Panc1 (cell line): ENCODE results near the gene CAMK1D. TPM values are rescaled to one million over a fixed set of nuclear protein-coding genes. Genes with fewer than 3 reads are reported as not detected.

ENCODE experiments used
- ATAC-seq: fragments of 200-7000 bp; cut with Tn5 transposase; 2 replicates; pipeline ENCODE4 v1.9.1; 2020; ENCODE audit warnings: mild to moderate bottlenecking, moderate library complexity
- BruUV-seq: library from RNA; stranded (reverse); fragments of 400-500 nt; replicated peaks from 2 replicates; lab custom pipeline; 2021; lab: Mats Ljungman, UMichigan
- CTCF ChIA-PET: fragments of 300-600 bp; sonication (Branson Sonifier 250); formaldehyde crosslinking; loops from one replicate; lab custom pipeline; 2022; ENCODE audit warnings: antibody characterized with exemption; lab: Charles Lee
- POLR2A ChIA-PET: fragments of 300-600 bp; sonication (Branson Sonifier 250); formaldehyde crosslinking; loops from one replicate; lab custom pipeline; 2022; ENCODE audit warnings: antibody characterized with exemption; lab: Charles Lee
- DNase-seq: peaks from one replicate; pipeline ENCODE4 v3.0.0-alpha.2; 2010; ENCODE audit warnings: low read depth, low spot score
- H3K27ac ChIP-seq: 2 replicates; pipeline ENCODE4 v1.5.1; 2011; ENCODE audit warnings: mild to moderate bottlenecking, low read length, inconsistent platforms
- H3K27me3 ChIP-seq: fragments of 200-500 bp; sonication (Bioruptor generic); 2 replicates; pipeline ENCODE4 v1.6.0; 2014; ENCODE audit warnings: low read length, inconsistent platforms; ENCODE audit not compliant: control insufficient read depth, insufficient read depth
- H3K36me3 ChIP-seq: fragments of 200-500 bp; sonication (Bioruptor generic); 2 replicates; pipeline ENCODE4 v1.5.1; 2014; ENCODE audit warnings: inconsistent platforms, mild to moderate bottlenecking, low read length, moderate library complexity; ENCODE audit not compliant: control insufficient read depth, insufficient read depth
- H3K4me1 ChIP-seq: 2 replicates; pipeline ENCODE4 v1.5.1; 2011; ENCODE audit warnings: inconsistent platforms, mild to moderate bottlenecking, low read length, moderate library complexity; ENCODE audit not compliant: control insufficient read depth, insufficient read depth
- H3K4me3 ChIP-seq, 2 experiments: 2 replicates each; pipeline ENCODE4 v1.5.1; 2011 to 2012; ENCODE audit warnings: low read depth in 2 of 2, low read length in 2 of 2, mild to moderate bottlenecking in 2 of 2, inconsistent platforms in 1 of 2, moderate library complexity in 1 of 2
- H3K9me3 ChIP-seq: fragments of 200-500 bp; sonication (Bioruptor generic); 2 replicates; pipeline ENCODE4 v1.5.1; 2014; ENCODE audit warnings: low read depth, mild to moderate bottlenecking, inconsistent platforms, low read length, moderate library complexity; ENCODE audit not compliant: control insufficient read depth, insufficient read depth
- POLR2AphosphoS5 ChIP-seq: IDR thresholded peaks from 2 replicates; pipeline ENCODE4 v1.6.1; 2012; ENCODE audit warnings: mild to moderate bottlenecking, low read depth, low read length, moderate library complexity
- REST ChIP-seq, 2 experiments: IDR thresholded peaks; 2 replicates each; pipeline ENCODE4 v1.6.1; 2011 to 2012; ENCODE audit warnings: low read depth in 2 of 2, control low read depth in 1 of 2, low read length in 1 of 2, mild to moderate bottlenecking in 1 of 2, moderate library complexity in 1 of 2; ENCODE audit not compliant: insufficient read depth in 1 of 2
- SIN3A ChIP-seq: IDR thresholded peaks from 2 replicates; pipeline ENCODE4 v1.6.1; 2012; ENCODE audit warnings: low read depth, mild to moderate bottlenecking, low read length, moderate library complexity, borderline replicate concordance; ENCODE audit not compliant: insufficient read depth
- TCF7L2 ChIP-seq: IDR thresholded peaks from 2 replicates; pipeline ENCODE4 v1.6.1; 2011; ENCODE audit warnings: mild to moderate bottlenecking, low read depth, low read length, inconsistent platforms
- in situ Hi-C: cut with HindIII; loops from 2 replicates; pipeline ENCODE4 v1.10.0; 2016; ENCODE audit warnings: low sequenced_read_pairs, low pct_unique_long_range_greater_than_20kb
- intact Hi-C: fragments of 100-400 bp; cut with micrococcal nuclease; formaldehyde crosslinking; loops from one replicate; pipeline ENCODE4 v1.10.0; 2022; ENCODE audit not compliant: unreplicated experiment
- total RNA-seq: library from RNA; stranded (reverse); gene quantifications from one replicate; pipeline ENCODE4 v1.2.1, GENCODE V29; 2021; ENCODE audit not compliant: unreplicated experiment
- TF ChIP-seq, protein P1 (sequence below): fragments of 450-650 bp; IDR thresholded peaks from 2 replicates; pipeline ENCODE4 v1.5.1; 2017; ENCODE audit warnings: mild to moderate bottlenecking

CAMK1D gene
- total RNA-seq, 1 experiment from 2014 or later: 5.7 TPM

DNA sequence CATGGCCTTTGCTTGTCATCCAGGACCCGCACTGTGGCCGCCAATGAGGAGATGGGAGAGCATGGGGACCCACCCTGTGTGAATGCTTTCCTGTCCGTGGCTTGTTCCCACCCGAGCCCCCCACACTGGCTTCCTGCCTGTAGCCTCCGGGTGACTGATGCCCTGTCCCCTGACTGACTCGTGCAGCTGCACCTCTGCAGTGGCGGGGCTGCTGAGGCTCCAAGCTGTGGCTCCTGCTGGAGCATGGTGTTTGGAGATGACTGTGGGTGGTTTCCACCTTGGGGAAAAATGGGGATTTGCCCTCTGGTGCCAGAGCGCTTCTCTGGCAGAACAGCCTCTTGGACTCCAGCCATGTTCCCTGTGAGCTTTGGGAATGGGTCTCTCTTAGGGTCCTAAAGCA, 2.1 kb downstream of the CAMK1D start:
- peak overlapping the region in 1 of 2 experiments; percentile 75; a peak in 2 of 4 replicates for H3K4me3 ChIP-seq
- no TSS peak for BruUV-seq
- no peaks in the 10 kb centered on the region for H3K27me3 ChIP-seq
- TF ChIP-seq TCF7L2 (no peak), POLR2AphosphoS5 (no peak), SIN3A (no peak), REST (IDR thresholded peaks at IDR 0.05; ENCODE audit: insufficient read depth in 1 of 2, low read depth in 2 of 2, low read length in 1 of 2) (no peak)
- TF ChIP-seq, protein P1, sequence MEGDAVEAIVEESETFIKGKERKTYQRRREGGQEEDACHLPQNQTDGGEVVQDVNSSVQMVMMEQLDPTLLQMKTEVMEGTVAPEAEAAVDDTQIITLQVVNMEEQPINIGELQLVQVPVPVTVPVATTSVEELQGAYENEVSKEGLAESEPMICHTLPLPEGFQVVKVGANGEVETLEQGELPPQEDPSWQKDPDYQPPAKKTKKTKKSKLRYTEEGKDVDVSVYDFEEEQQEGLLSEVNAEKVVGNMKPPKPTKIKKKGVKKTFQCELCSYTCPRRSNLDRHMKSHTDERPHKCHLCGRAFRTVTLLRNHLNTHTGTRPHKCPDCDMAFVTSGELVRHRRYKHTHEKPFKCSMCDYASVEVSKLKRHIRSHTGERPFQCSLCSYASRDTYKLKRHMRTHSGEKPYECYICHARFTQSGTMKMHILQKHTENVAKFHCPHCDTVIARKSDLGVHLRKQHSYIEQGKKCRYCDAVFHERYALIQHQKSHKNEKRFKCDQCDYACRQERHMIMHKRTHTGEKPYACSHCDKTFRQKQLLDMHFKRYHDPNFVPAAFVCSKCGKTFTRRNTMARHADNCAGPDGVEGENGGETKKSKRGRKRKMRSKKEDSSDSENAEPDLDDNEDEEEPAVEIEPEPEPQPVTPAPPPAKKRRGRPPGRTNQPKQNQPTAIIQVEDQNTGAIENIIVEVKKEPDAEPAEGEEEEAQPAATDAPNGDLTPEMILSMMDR: no peak
- H3K4me1 ChIP-seq: no peaks in the 10 kb centered on the region
- H3K36me3 ChIP-seq: no peaks in the 10 kb centered on the region; the same call in 1 of the 2 replicates
- no peak for DNase-seq
- POLR2A ChIA-PET: no interaction called here
- ATAC-seq: no peak
- no peak overlapping the region for H3K27ac ChIP-seq
- in situ Hi-C loops: no loop called here
- intact Hi-C loops: no loop called here
- H3K9me3 ChIP-seq: no peaks in the 10 kb centered on the region
- CTCF ChIA-PET: no interaction called here

DNA sequence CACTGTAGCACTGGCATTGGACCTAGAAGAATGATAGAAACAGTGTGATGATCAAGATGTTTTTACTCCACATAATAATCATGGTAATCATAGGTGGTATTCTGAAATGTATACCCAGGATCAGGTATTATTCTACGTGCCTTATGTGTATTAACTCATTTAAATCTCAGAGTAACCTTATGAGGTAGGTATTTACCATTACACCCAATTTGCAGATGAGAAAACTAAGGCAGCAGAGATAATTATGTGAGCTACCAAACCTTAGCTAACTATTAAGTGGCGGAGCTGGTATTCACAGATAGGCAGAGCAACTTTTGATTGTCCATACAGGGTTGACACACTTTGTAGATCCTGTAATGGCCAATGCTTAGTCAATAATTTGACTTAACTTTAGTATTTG, 2.5 kb downstream of the CAMK1D start:
- TF ChIP-seq SIN3A (no peak), POLR2AphosphoS5 (no peak), REST (IDR thresholded peaks at IDR 0.05; ENCODE audit: insufficient read depth in 1 of 2, low read depth in 2 of 2, low read length in 1 of 2) (no peak), TCF7L2 (no peak)
- TF ChIP-seq, protein P1: no peak
- in situ Hi-C loops (no loop called here), intact Hi-C loops (no loop called here)
- CTCF ChIA-PET: no interaction called here
- POLR2A ChIA-PET: no interaction called here
- Histone ChIP-seq H3K36me3 (no peaks in the 10 kb centered on the region; the same call in 1 of the 2 replicates), H3K4me3 (0 out of 4 replicates have a peak overlapping the region, but pooled peaks of 1 of the 2 experiments have one; percentile 18), H3K27ac (no peak overlapping the region), H3K27me3 (no peaks in the 10 kb centered on the region), H3K9me3 (no peaks in the 10 kb centered on the region), H3K4me1 (no peaks in the 10 kb centered on the region)
- DNase-seq (no peak), ATAC-seq (no peak)
- no TSS peak for BruUV-seq
